BJ (cell line): ENCODE measurements around the gene PMM2. TPM values are rescaled to one million over a fixed set of nuclear protein-coding genes. Genes with fewer than 3 reads are reported as not detected.

ENCODE experiments used
- CTCF ChIA-PET: fragments of 350-600 bp; formaldehyde crosslinking; extraction: SDS; loops from one replicate; lab custom pipeline; 2021; ENCODE audit warnings: antibody characterized with exemption, inconsistent platforms; lab: Yijun Ruan, JAX
- POLR2A ChIA-PET: fragments of 300-600 bp; sonication (Branson Sonifier 250); formaldehyde crosslinking; extraction: SDS; loops from one replicate; lab custom pipeline; 2021; ENCODE audit warnings: antibody characterized with exemption; lab: Charles Lee
- DNase-seq: peaks from one replicate; pipeline ENCODE4 v3.0.0-alpha.2; 2011; ENCODE audit warnings: low read depth
- H3K27me3 ChIP-seq: 2 replicates; pipeline ENCODE4 v1.6.0; 2011; ENCODE audit warnings: low read length; ENCODE audit not compliant: control insufficient read depth, insufficient read depth
- H3K36me3 ChIP-seq: 2 replicates; pipeline ENCODE4 v1.5.1; 2011; ENCODE audit warnings: low read length; ENCODE audit not compliant: control insufficient read depth, insufficient read depth
- H3K4me3 ChIP-seq: 2 replicates; pipeline ENCODE4 v1.5.1; 2011; ENCODE audit warnings: low read depth, mild to moderate bottlenecking, control low read depth, low read length
- polyA plus RNA-seq: library from polyadenylated mRNA; depleted of rRNA; stranded (reverse); fragments of >200 nt; gene quantifications from 2 replicates; pipeline ENCODE4 v1.2.3, GENCODE V29; 2011
- TF ChIP-seq, protein P1 (sequence below): IDR thresholded peaks from 2 replicates; pipeline ENCODE4 v1.5.1; 2011; ENCODE audit warnings: low read depth, mild to moderate bottlenecking, control low read depth, inconsistent platforms, low read length, moderate library complexity; ENCODE audit not compliant: insufficient read depth

The PMM2 gene
- polyA plus RNA-seq, 1 experiment: 30.4 TPM

DNA sequence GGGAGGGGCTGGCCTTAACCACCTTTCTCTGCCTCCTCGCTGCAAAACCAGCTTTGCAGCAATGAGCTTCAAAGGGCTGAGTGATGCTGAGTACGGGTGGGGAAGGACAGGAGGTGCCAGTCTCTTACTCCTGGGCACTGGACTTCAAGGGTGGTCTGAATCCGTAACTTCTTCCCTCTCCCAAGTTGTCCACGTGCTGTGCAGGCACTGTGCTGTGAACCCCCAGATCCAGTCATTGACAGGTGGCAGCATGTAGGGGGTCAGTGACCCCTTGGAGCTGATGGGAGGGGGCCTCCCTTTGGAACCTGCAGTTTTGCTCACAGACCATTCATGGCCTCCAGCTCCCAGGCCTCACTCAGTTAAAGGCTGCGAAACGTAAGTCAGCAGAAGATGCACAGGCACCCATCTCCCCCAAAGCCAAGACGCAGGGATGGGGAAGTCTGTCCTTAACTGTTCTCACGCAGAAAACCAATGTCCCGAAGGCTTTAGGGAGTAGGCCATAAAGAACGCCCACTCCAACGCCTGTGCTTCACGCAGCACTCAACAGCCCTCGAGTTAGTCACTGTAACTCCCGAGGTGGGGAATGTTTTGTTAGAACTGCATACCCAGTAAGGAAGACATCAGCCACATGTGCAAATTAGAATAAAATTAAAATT, 92.4 kb downstream of the PMM2 start:
- Histone ChIP-seq H3K36me3 (peaks cover 18% of the 10 kb centered on the region), H3K27me3 (no peaks in the 10 kb centered on the region), H3K4me3 (no peak overlapping the region)
- no peak for DNase-seq
- ChIA-PET POLR2A (no interaction called here), CTCF (interaction anchor here (0.8 to 2.9 kb wide), 3 partner anchors 9 to 229 kb away, joined by 3 to 6 read pairs (median 5); no protein-coding TSS in a partner anchor)
- TF ChIP-seq, protein P1, sequence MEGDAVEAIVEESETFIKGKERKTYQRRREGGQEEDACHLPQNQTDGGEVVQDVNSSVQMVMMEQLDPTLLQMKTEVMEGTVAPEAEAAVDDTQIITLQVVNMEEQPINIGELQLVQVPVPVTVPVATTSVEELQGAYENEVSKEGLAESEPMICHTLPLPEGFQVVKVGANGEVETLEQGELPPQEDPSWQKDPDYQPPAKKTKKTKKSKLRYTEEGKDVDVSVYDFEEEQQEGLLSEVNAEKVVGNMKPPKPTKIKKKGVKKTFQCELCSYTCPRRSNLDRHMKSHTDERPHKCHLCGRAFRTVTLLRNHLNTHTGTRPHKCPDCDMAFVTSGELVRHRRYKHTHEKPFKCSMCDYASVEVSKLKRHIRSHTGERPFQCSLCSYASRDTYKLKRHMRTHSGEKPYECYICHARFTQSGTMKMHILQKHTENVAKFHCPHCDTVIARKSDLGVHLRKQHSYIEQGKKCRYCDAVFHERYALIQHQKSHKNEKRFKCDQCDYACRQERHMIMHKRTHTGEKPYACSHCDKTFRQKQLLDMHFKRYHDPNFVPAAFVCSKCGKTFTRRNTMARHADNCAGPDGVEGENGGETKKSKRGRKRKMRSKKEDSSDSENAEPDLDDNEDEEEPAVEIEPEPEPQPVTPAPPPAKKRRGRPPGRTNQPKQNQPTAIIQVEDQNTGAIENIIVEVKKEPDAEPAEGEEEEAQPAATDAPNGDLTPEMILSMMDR: no peak

DNA sequence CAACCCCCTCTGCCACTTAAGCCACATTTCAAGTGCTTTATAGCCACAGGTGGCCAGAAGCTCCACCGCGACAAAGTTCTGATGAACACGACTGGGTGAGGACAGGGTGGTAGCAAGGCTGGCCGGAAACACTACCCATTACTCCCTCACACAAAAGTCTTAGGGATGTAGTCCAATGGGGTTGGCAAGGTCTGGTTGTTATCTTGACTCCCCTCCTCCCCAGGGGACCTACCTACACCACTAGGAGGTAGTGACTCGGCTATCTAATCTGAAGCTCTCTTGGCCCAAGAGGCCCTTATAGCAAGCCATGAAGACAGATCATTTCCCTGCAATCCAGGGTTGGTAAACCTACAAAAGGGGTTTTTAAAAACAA, 92.9 kb downstream of the PMM2 start:
- DNase-seq: no peak
- H3K36me3 ChIP-seq: peaks cover 20% of the 10 kb centered on the region
- CTCF ChIA-PET: interaction anchor here (0.5 to 2.9 kb wide), 6 partner anchors 9 to 230 kb away, joined by 3 to 6 read pairs (median 3); no protein-coding TSS in a partner anchor
- H3K27me3 ChIP-seq: no peaks in the 10 kb centered on the region
- POLR2A ChIA-PET: no interaction called here
- TF ChIP-seq, protein P1: no peak
- H3K4me3 ChIP-seq: no peak overlapping the region

DNA sequence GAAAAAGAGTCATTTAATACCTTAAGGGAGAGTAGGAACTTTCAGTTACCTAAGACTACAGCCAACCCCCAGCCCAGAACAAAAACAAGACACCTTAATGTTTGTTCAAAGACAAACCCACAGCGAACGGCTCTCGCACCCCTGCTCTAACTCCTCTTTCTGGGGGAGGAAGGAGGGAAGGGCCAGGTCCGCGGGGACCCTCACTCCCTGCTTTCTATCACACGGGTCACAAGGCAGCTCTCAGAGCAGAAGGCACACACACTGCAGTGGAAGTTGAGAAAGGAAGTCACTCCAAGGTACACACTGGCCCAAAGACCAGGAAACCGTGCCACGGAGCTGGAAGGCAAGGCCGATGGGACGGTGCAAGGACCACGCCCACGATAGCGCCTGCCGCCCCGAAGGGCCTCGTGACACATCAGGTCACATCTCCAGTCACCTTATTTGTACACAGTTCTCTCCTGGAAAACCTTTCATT, 94.5 kb downstream of the PMM2 start:
- no peak for DNase-seq
- TF ChIP-seq, protein P1: no peak
- Histone ChIP-seq H3K4me3 (no peak overlapping the region), H3K36me3 (peaks cover 25% of the 10 kb centered on the region), H3K27me3 (no peaks in the 10 kb centered on the region)
- ChIA-PET POLR2A (interaction anchor here (0.8 kb wide), 1 partner anchor 155 kb away, joined by 4 read pairs; no protein-coding TSS in a partner anchor), CTCF (interaction anchor here (0.7 to 1.5 kb wide), 3 partner anchors 9 to 116 kb away, joined by 3 to 5 read pairs (median 4); no protein-coding TSS in a partner anchor)

DNA sequence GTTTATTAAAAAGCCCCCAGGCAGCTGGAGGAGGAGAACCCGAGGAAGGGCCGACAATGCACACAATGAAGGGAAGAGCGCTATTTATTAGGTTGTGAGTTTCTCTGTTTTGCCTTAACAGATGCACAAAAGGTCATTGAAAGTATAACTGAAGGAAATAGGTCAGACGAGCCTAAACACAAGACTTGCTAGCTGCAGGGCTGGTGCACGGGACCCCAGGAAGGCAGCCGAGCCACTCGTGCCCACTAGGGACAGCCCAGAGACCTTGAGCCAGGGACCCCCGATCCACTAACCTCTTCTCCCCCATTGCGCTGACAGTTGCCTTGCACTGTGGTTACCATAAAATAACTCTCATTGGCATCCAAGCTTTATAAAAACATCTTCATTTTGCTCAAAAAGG, 95.8 kb downstream of the PMM2 start:
- no peak overlapping the region for H3K4me3 ChIP-seq
- ChIA-PET POLR2A (no interaction called here), CTCF (interaction anchor here (1.0 to 1.5 kb wide), 4 partner anchors 8 to 115 kb away, joined by 3 to 5 read pairs (median 4); no protein-coding TSS in a partner anchor)
- TF ChIP-seq, protein P1: no peak
- peaks cover 31% of the 10 kb centered on the region for H3K36me3 ChIP-seq
- DNase-seq: no peak
- H3K27me3 ChIP-seq: no peaks in the 10 kb centered on the region

DNA sequence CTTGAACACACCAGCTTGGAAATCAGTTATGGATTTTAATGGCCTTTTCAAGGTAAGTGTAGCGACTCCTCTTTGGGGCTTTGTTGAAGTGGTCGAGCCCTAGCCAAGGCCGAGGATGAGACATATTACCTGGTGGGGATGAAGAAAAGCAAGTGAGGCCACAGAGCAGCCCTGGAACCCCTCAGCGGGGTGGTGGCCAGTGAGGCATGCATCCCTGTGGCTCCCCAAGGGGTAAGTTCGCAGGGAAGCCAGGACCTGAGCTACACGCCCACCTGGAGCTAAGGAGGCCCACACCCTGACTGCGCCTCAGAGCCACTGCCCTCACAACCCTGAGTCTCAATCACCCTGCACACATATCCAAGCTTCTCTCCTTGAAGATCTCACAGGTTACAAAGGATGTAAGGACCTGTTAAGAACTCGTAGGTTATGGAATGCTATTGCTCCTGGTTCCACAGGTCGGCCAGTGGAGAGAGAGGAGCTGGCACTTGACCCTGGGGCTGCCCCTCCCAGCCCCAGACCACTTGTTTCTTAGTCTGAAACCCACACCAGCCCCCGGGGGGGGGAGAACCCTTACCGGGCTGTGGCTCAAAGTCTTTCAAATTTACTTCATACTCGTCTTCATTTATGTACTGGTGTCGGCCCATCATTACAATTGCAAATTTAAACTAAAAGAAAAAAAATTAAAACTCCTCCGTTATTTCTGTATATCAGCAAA, 96.5 kb downstream of the PMM2 start:
- H3K27me3 ChIP-seq: no peaks in the 10 kb centered on the region
- H3K4me3 ChIP-seq: no peak overlapping the region
- POLR2A ChIA-PET: interaction anchor here (0.7 kb wide), 1 partner anchor 25 kb away, joined by 3 read pairs; no protein-coding TSS in a partner anchor
- H3K36me3 ChIP-seq: peaks cover 33% of the 10 kb centered on the region
- CTCF ChIA-PET: interaction anchor here (1.2 to 1.5 kb wide), 2 partner anchors 8 to 114 kb away, joined by 3 to 5 read pairs; no protein-coding TSS in a partner anchor
- no peak for DNase-seq
- TF ChIP-seq, protein P1: no peak
